OCI-LY1 (cell line): ENCODE measurements around the gene HSF4.

Source experiments
- EZH2 ChIP-seq: fragments of 200-600 bp; sonication (generic), shearing (Covaris generic); IDR thresholded peaks from 2 replicates; pipeline ENCODE4 v1.8.0; 2017; ENCODE audit warnings: borderline replicate concordance, mixed run types, mild to moderate bottlenecking, antibody characterized with exemption, low read length, moderate library complexity, mixed read lengths
- TF ChIP-seq, protein P1 (sequence below): fragments of 200-600 bp; sonication (generic), shearing (Covaris generic); IDR thresholded peaks from 2 replicates; pipeline ENCODE4 v1.5.1; 2017; ENCODE audit warnings: mild to moderate bottlenecking, antibody characterized with exemption, low read length, moderate library complexity, mixed read lengths

DNA sequence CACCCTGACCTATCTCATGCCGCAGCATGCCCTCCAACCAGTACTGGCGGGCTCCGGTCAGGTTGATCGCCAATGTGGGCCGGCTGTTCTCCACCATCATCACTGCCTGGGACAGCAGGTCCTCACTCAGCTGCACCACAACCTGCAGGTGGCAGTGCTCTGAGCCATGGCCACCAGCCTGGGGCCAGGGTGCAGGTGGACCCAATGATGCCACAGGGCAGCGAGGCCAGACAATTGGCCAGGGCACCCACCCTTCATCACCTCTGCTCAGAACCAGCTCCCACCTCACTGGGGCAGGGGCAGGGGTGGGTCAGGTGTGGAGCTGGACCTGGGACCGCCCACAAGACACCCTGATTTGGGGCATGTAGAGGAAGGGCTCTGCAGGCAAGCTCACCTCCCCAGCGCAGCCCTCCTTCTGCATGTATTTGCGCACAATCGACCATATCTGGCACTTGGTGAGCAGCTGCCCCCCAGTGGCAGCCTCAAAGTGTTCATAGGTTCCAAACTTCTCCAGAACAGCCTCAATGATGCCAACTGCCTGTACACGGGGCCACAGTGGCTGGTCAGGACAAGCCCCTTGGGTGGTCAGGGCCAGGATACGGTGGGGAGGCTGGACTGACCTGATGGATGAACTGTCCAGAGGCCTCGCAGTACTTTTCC is 15.0 kb downstream of the HSF4 start:
- TF ChIP-seq, protein P1, sequence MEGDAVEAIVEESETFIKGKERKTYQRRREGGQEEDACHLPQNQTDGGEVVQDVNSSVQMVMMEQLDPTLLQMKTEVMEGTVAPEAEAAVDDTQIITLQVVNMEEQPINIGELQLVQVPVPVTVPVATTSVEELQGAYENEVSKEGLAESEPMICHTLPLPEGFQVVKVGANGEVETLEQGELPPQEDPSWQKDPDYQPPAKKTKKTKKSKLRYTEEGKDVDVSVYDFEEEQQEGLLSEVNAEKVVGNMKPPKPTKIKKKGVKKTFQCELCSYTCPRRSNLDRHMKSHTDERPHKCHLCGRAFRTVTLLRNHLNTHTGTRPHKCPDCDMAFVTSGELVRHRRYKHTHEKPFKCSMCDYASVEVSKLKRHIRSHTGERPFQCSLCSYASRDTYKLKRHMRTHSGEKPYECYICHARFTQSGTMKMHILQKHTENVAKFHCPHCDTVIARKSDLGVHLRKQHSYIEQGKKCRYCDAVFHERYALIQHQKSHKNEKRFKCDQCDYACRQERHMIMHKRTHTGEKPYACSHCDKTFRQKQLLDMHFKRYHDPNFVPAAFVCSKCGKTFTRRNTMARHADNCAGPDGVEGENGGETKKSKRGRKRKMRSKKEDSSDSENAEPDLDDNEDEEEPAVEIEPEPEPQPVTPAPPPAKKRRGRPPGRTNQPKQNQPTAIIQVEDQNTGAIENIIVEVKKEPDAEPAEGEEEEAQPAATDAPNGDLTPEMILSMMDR, result peak; percentile 59
- no peak for TF ChIP-seq EZH2
